Measurements from ENCODE around the gene R3HCC1L. TPM values are rescaled to one million over a fixed set of nuclear protein-coding genes. Genes with fewer than 3 reads are reported as not detected.

The R3HCC1L gene
- total RNA-seq, 4 donors from 2014 or later, result 15.9 to 20.3 (median 18.6) TPM

GRCh38 chr10:98261436-98262277 is 127.2 kb downstream of the R3HCC1L start:
- intact Hi-C loops (cut with DNase I), result no loop called here
- no peak for TF ChIP-seq POLR2A (IDR thresholded peaks at IDR 0.05)
- no peak for TF ChIP-seq CTCF (IDR thresholded peaks at IDR 0.05)
- H3K36me3 ChIP-seq, result no peaks in the 10 kb centered on the region
- DNase-seq, result no peak
- H3K27me3 ChIP-seq, result no peaks in the 10 kb centered on the region
- H3K27ac ChIP-seq, result peak overlapping the region in 1 of 3 donors; percentile 36
- no peak overlapping the region for H3K4me3 ChIP-seq (replicated peaks in 1 of 3)
- H3K9me3 ChIP-seq, result no peaks in the 10 kb centered on the region
- WGBS, 2 donors, result 90% methylated on average over 10 to 15 of the region's 15 CpGs
- H3K4me1 ChIP-seq, result peaks cover 7 to 21% of the 10 kb centered on the region in 2 donors

- peaks cover 12 to 30% of the 10 kb centered on the region in 2 donors for H3K4me1 ChIP-seq
- intact Hi-C loops (cut with DNase I), result no loop called here
These were observed 128.1 kb downstream of the R3HCC1L start for GRCh38 chr10:98262571-98262970.

GRCh38 chr10:98263088-98263487 is 128.6 kb downstream of the R3HCC1L start:
- WGBS, 2 donors, result 94% methylated on average over 7 of the region's 7 CpGs
- H3K27me3 ChIP-seq, result no peaks in the 10 kb centered on the region
- no peak overlapping the region for H3K4me3 ChIP-seq (replicated peaks in 1 of 3)
- TF ChIP-seq POLR2A (IDR thresholded peaks at IDR 0.05) (no peak), CTCF (IDR thresholded peaks at IDR 0.05) (no peak)
- peak overlapping the region in 1 of 3 donors; percentile 28 for H3K27ac ChIP-seq
- H3K4me1 ChIP-seq, result peaks cover 16 to 34% of the 10 kb centered on the region in 2 donors
- H3K9me3 ChIP-seq, result no peaks in the 10 kb centered on the region
- no peak for DNase-seq
- no peaks in the 10 kb centered on the region for H3K36me3 ChIP-seq
- intact Hi-C loops (cut with DNase I), result no loop called here

More at GRCh38 chr10:98262571-98262970, 128.1 kb downstream of the R3HCC1L start:
- peak; percentile 69 to 70 for DNase-seq
- H3K27ac ChIP-seq, result peak overlapping the region in 1 of 3 donors; percentile 28
- TF ChIP-seq CTCF (IDR thresholded peaks at IDR 0.05) (peak in 4 of 6 experiments; percentile 47 to 66 (median 50)), POLR2A (IDR thresholded peaks at IDR 0.05) (no peak)
- 75 to 78% methylated on average over 4 to 7 of the region's 7 CpGs for WGBS, 2 donors
- H3K4me3 ChIP-seq (replicated peaks in 1 of 3), result no peak overlapping the region
- H3K27me3 ChIP-seq, result no peaks in the 10 kb centered on the region
- no peaks in the 10 kb centered on the region for H3K9me3 ChIP-seq
- no peaks in the 10 kb centered on the region for H3K36me3 ChIP-seq

GRCh38 chr10:98264378-98265065 is 130.1 kb downstream of the R3HCC1L start:
- Histone ChIP-seq H3K27ac (no peak overlapping the region), H3K36me3 (no peaks in the 10 kb centered on the region), H3K4me3 (replicated peaks in 1 of 3) (no peak overlapping the region), H3K27me3 (no peaks in the 10 kb centered on the region), H3K4me1 (peaks cover 25 to 45% of the 10 kb centered on the region in 2 donors), H3K9me3 (no peaks in the 10 kb centered on the region)
- intact Hi-C loops (cut with DNase I), result no loop called here
- DNase-seq, result no peak
- WGBS, 2 donors, result 82 to 84% methylated on average over 12 of the region's 12 CpGs
- TF ChIP-seq POLR2A (IDR thresholded peaks at IDR 0.05) (no peak), CTCF (IDR thresholded peaks at IDR 0.05) (no peak)

Data from thyroid gland (tissue), 4 donors.